ENCODE measurements around the gene ZFAND3. TPM values are rescaled to one million over a fixed set of nuclear protein-coding genes. Genes with fewer than 3 reads are reported as not detected.

The ZFAND3 gene
- polyA plus RNA-seq, 1 donor from 2014 or later: 19.7 TPM

GRCh38 chr6:38100380-38100779 lies 280.9 kb downstream of the ZFAND3 start:
- H4K20me1 ChIP-seq (ENCODE audit: insufficient read depth): no peaks in the 10 kb centered on the region
- H3K4me2 ChIP-seq (ENCODE audit: low read length): no peak overlapping the region
- H3K79me2 ChIP-seq (replicated peaks; ENCODE audit: insufficient read depth, low read length): peaks cover 5% of the 10 kb centered on the region
- H3K9ac ChIP-seq (ENCODE audit: low read length): no peak overlapping the region
- H3K9me2 ChIP-seq (ENCODE audit: insufficient read depth, low read length): no peaks in the 10 kb centered on the region
- no peaks in the 10 kb centered on the region for H3K27me3 ChIP-seq (ENCODE audit: insufficient read depth, low read depth, low read length)
- H3K9me3 ChIP-seq (ENCODE audit: low read length): no peaks in the 10 kb centered on the region
- TF ChIP-seq POLR2AphosphoS5 (IDR thresholded peaks at IDR 0.05) (no peak), CTCF (IDR thresholded peaks at IDR 0.05; ENCODE audit: poor library complexity, severe bottlenecking) (no peak), EP300 (conservative IDR thresholded peaks at IDR 0.05; ENCODE audit: poor library complexity, severe bottlenecking) (no peak)
- H3K36me3 ChIP-seq (ENCODE audit: insufficient read depth, low read length): no peaks in the 10 kb centered on the region
- no peaks in the 10 kb centered on the region for H3F3A ChIP-seq (ENCODE audit: insufficient read depth, low read length, poor library complexity, severe bottlenecking)
- H2AFZ ChIP-seq (ENCODE audit: low read depth, low read length): no peak overlapping the region
- no peak overlapping the region for H3K4me3 ChIP-seq (ENCODE audit: low read length)
- H3K27ac ChIP-seq (ENCODE audit: low read length): no peak overlapping the region

DNA sequence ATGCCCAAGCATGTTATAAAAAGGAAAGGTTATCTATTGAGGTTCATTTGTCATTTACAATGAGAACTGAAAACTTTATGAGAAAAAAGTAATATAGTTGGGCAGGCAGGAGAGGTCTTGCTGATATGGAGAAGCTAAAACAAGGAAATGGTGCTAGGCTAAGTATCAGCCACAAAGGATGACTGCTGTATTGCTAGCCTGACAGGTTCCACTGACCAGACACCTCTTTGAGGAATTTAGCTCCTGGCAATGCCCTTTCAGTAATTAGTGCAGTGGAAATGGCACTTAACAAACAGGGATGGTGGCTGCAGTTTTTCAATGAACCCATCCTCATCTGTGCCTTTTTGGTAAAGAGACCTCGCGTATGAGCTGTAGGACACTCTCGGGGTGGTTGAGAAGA lies 284.4 kb downstream of the ZFAND3 start:
- no peaks in the 10 kb centered on the region for H3K9me2 ChIP-seq (ENCODE audit: insufficient read depth, low read length)
- no peak overlapping the region for H3K27ac ChIP-seq (ENCODE audit: low read length)
- H3K27me3 ChIP-seq (ENCODE audit: insufficient read depth, low read depth, low read length): no peaks in the 10 kb centered on the region
- no peaks in the 10 kb centered on the region for H3F3A ChIP-seq (ENCODE audit: insufficient read depth, low read length, poor library complexity, severe bottlenecking)
- TF ChIP-seq, protein P1, sequence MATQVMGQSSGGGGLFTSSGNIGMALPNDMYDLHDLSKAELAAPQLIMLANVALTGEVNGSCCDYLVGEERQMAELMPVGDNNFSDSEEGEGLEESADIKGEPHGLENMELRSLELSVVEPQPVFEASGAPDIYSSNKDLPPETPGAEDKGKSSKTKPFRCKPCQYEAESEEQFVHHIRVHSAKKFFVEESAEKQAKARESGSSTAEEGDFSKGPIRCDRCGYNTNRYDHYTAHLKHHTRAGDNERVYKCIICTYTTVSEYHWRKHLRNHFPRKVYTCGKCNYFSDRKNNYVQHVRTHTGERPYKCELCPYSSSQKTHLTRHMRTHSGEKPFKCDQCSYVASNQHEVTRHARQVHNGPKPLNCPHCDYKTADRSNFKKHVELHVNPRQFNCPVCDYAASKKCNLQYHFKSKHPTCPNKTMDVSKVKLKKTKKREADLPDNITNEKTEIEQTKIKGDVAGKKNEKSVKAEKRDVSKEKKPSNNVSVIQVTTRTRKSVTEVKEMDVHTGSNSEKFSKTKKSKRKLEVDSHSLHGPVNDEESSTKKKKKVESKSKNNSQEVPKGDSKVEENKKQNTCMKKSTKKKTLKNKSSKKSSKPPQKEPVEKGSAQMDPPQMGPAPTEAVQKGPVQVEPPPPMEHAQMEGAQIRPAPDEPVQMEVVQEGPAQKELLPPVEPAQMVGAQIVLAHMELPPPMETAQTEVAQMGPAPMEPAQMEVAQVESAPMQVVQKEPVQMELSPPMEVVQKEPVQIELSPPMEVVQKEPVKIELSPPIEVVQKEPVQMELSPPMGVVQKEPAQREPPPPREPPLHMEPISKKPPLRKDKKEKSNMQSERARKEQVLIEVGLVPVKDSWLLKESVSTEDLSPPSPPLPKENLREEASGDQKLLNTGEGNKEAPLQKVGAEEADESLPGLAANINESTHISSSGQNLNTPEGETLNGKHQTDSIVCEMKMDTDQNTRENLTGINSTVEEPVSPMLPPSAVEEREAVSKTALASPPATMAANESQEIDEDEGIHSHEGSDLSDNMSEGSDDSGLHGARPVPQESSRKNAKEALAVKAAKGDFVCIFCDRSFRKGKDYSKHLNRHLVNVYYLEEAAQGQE (IDR thresholded peaks at IDR 0.05; ENCODE audit: borderline replicate concordance): no peak
- TF ChIP-seq EP300 (conservative IDR thresholded peaks at IDR 0.05; ENCODE audit: poor library complexity, severe bottlenecking): no peak
- no peak for TF ChIP-seq MXI1 (conservative IDR thresholded peaks at IDR 0.05; ENCODE audit: poor library complexity, severe bottlenecking)
- no peak for TF ChIP-seq POLR2AphosphoS5 (IDR thresholded peaks at IDR 0.05)
- TF ChIP-seq CTCF (IDR thresholded peaks at IDR 0.05; ENCODE audit: poor library complexity, severe bottlenecking): no peak
- TF ChIP-seq TAF1 (IDR thresholded peaks at IDR 0.05; ENCODE audit: low read depth): no peak
- no peak for TF ChIP-seq SMC3 (conservative IDR thresholded peaks at IDR 0.05; ENCODE audit: poor library complexity)
- TF ChIP-seq EZH2 (IDR thresholded peaks at IDR 0.05; ENCODE audit: borderline replicate concordance, insufficient read depth, low read length, poor library complexity, severe bottlenecking): no peak
- TF ChIP-seq RAD21 (conservative IDR thresholded peaks at IDR 0.05): no peak
- no peak overlapping the region for H3K4me3 ChIP-seq (ENCODE audit: low read length)
- no peaks in the 10 kb centered on the region for H3K36me3 ChIP-seq (ENCODE audit: insufficient read depth, low read length)
- H3K4me2 ChIP-seq (ENCODE audit: low read length): no peak overlapping the region
- no peak overlapping the region for H3K9ac ChIP-seq (ENCODE audit: low read length)
- H2AFZ ChIP-seq (ENCODE audit: low read depth, low read length): no peak overlapping the region
- H3K9me3 ChIP-seq (ENCODE audit: low read length): no peaks in the 10 kb centered on the region
- H4K20me1 ChIP-seq (ENCODE audit: insufficient read depth): no peaks in the 10 kb centered on the region
- H3K79me2 ChIP-seq (replicated peaks; ENCODE audit: insufficient read depth, low read length): no peaks in the 10 kb centered on the region

Measured in neural cell (in vitro differentiated cells).